HL-60 (cell line): ENCODE data around the gene GTF2H1.

Experiments used
- CTCF ChIP-seq: IDR thresholded peaks from one replicate; pipeline ENCODE4 v1.5.1; 2011; ENCODE audit warnings: low read length, control low read depth, inconsistent platforms; ENCODE audit not compliant: insufficient read depth
- GABPA ChIP-seq: IDR thresholded peaks from 2 replicates; pipeline ENCODE4 v1.6.1; 2012; ENCODE audit warnings: low read depth
- REST ChIP-seq: IDR thresholded peaks from 2 replicates; pipeline ENCODE4 v1.6.1; 2012; ENCODE audit warnings: low read depth; ENCODE audit not compliant: insufficient replicate concordance
- SPI1 ChIP-seq: IDR thresholded peaks from 2 replicates; pipeline ENCODE4 v1.6.1; 2012; ENCODE audit warnings: low read depth, mild to moderate bottlenecking, borderline replicate concordance

- TF ChIP-seq CTCF (no peak), REST (no peak), SPI1 (no peak), GABPA (no peak)
Measured at GRCh38 chr11:18312012-18312411, 10.4 kb upstream of the GTF2H1 start.
